ENCODE measurements around the gene NEDD8.
"Not testable (repeated sequence)": the region's sequence is repeated elsewhere in the genome, so short reads cannot be mapped to it uniquely, and the experiment has no call there.

NEDD8 gene

GRCh38 chr14:24246765-24247212, 14.6 kb upstream of the NEDD8 start:
- no peak for DNase-seq

- not testable (repeated sequence) for DNase-seq
Measured at GRCh38 chr14:24245350-24245749, 13.2 kb upstream of the NEDD8 start.

- no peak for DNase-seq
Measured at GRCh38 chr14:24243336-24243836, 11.2 kb upstream of the NEDD8 start.

- DNase-seq: peak; percentile 92
Measured at GRCh38 chr14:24241829-24242443, 9.8 kb upstream of the NEDD8 start.

- DNase-seq: no peak
Measured at GRCh38 chr14:24240110-24240918, 8.1 kb upstream of the NEDD8 start.

GRCh38 chr14:24238527-24239037, 6.4 kb upstream of the NEDD8 start:
- no peak for DNase-seq

GRCh38 chr14:24238123-24238522, 6.0 kb upstream of the NEDD8 start:
- DNase-seq: peak; percentile 40

- DNase-seq: no peak
Measured at GRCh38 chr14:24237463-24237955, 5.3 kb upstream of the NEDD8 start.

- no peak for DNase-seq
Measured at GRCh38 chr14:24236689-24237462, 4.7 kb upstream of the NEDD8 start.

GRCh38 chr14:24235804-24236688, 3.9 kb upstream of the NEDD8 start:
- no peak for DNase-seq

- DNase-seq: no peak
Measured at GRCh38 chr14:24234095-24235005, 2.2 kb upstream of the NEDD8 start.

GRCh38 chr14:24233538-24233866, 1.3 kb upstream of the NEDD8 start:
- no peak for DNase-seq

GRCh38 chr14:24232645-24233537, 724 bp upstream of the NEDD8 start, which contains the start of gene GMPR2:
Gene GMPR2, plus strand, starts transcription at chr14:24232929. Its CDS starts 325 bp downstream, at chr14:24233254.
- no peak for DNase-seq

GRCh38 chr14:24231263-24232120, 675 bp downstream of the NEDD8 start:
- DNase-seq: no peak

GRCh38 chr14:24228902-24229301, 3.3 kb downstream of the NEDD8 start:
- DNase-seq: no peak

- no peak for DNase-seq
Measured at GRCh38 chr14:24226473-24226872, 5.7 kb downstream of the NEDD8 start.

GRCh38 chr14:24224618-24225071, 7.5 kb downstream of the NEDD8 start:
- DNase-seq: no peak

GRCh38 chr14:24222987-24223386, 9.2 kb downstream of the NEDD8 start:
- not testable (repeated sequence) for DNase-seq

GRCh38 chr14:24219521-24219920, 12.6 kb downstream of the NEDD8 start:
- no peak for DNase-seq
